OCI-LY3 (cell line): ENCODE results near the gene KIFAP3.

ENCODE experiments used
- CTCF ChIP-seq: fragments of 200-600, 300-600 bp; sonication (generic); IDR thresholded peaks from 2 replicates; pipeline ENCODE4 v1.5.1; 2014; ENCODE audit warnings: antibody characterized with exemption, low read length, low read depth
- EZH2phosphoT487 ChIP-seq: fragments of 200-600 bp; shearing (Covaris generic); IDR thresholded peaks from 2 replicates; pipeline ENCODE4 v1.6.1; 2018; ENCODE audit warnings: antibody characterized with exemption, mixed run types, low read depth

- no peak for TF ChIP-seq CTCF
- no peak for TF ChIP-seq EZH2phosphoT487
These were observed 140.3 kb downstream of the KIFAP3 start for GRCh38 chr1:169933984-169934725.
